Activated T-cell treated with anti-CD3 and anti-CD28 coated beads for 1 hour (primary cell): ENCODE results near the gene ARL6.
A peak's percentile ranks its signal among the peaks of the same experiment; 100 is the strongest.
"Not testable (repeated sequence)": the region's sequence is repeated elsewhere in the genome, so short reads cannot be mapped to it uniquely, and the experiment has no call there.

Experiments
- DNase-seq: peaks from one replicate; pipeline ENCODE4 v3.0.0-alpha.2; 2020; ENCODE audit warnings: low read depth

ARL6 gene

DNA sequence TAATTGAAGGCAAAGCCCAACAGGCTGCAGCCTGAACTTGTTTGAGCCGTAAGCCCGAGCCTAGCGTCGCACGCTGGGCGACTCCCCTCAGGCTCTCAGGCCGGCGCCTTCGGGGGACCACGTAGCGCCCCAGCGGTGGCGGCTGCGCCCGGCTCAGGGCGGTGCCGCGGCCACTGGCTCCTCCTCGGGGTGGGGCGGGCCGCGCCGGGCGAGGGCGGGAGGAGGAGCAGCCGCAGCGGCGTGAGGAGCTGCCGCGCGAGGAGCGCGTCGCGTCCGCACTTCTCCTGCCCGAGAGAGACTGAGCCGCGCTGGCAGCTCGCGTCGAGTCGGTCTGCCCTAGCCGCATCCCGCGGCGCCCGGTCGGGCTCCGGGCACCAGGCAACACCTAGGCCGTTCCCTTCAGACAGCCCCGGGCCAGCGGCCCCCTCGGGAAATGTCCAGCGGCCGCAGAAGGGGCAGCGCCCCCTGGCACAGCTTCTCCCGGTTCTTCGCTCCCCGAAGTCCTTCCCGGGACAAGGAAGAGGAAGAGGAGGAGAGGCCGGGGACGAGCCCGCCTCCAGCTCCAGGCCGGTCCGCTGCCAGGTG is 57.3 kb downstream of the ARL6 start, which contains the start of gene CRYBG3:
Gene CRYBG3, plus strand, starts transcription at position 238 of the 585 bp plus-strand sequence. Its CDS starts 196 bp downstream, at position 434.
- DNase-seq, result peak; percentile 73

DNA sequence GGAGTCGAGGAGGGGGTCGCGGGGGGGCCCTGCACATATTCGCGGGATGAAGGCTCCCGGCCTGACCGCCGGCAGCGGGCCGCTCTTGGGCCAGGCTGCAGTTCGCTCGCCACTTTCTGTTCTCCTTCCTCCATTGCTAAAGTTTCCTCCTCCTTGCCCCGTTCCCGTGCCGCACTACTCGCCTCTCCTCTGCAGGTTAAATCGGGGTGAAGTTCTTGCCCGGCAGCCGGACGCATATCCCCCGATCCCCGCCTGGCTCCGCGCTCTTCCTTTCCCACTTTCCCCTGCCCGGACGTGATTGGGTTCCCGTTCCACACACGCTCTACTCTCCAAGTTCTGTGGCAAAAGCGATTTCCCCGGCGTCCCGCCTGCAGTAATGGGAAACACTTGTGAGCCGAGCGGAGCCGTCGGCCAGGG is 57.8 kb downstream of the ARL6 start:
- DNase-seq, result peak; percentile 3

DNA sequence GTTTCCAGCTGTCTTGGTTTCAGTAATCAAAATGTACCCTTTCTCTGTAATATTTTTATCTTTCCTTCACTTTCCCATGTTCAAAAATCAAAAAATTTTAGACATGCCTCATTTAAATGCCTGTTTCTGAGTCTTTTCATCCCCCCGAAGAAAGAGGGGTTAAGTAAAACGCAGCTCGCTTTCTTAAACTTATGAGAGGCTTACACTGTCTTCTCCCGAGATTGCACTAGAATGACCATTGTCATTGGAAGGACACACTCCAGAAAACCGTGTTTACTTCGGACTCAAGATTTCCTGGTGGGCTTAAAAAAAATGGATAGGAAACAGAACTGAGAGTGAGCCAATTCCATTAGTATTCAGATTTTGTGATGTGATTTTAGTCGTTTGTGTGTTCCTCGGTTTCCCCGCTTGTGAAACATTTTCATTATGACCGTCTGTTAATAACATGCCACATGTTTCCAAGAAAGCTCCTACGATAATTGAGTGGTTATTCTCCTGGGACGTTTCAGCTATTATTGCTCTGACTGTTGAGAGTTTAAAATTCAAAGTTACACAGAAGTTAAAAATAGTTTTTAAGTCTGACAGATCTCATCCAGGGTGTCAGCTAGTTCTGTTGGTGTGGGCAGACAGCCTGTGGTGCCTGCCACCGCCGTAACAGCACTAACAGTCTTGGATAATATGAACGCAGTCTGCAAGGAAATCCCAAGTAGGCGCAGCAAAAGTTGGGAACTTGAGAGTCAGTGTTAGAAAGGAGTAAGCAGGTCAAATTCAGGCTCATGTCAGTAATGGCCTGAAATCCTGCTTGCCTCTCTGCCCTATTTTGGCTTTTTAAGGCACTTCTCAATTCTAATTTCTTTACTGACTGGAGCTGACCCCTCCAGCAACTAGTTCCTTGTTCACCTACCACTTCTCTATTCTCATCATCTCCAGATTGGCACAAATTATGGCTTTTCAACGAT is 58.8 kb downstream of the ARL6 start:
- no peak for DNase-seq

DNA sequence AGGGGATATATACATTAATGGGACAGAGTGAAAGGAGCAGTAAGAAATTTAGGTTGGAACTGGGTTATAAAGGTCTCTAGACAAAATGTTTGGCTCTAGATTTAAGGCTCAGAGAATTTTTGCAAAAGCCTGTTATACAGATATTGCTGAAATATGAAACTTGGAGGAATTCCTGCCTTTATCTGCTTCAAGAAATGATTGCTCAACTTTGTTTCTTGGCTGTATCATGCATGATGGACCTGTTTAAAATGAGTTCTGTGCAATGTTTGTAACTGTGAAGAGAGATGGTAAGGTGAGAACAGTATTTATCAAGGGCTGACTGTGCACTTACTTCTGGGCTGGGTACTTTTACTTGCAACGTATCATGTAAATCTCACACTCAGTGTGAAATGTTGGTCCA is 60.5 kb downstream of the ARL6 start:
- DNase-seq, result no peak

DNA sequence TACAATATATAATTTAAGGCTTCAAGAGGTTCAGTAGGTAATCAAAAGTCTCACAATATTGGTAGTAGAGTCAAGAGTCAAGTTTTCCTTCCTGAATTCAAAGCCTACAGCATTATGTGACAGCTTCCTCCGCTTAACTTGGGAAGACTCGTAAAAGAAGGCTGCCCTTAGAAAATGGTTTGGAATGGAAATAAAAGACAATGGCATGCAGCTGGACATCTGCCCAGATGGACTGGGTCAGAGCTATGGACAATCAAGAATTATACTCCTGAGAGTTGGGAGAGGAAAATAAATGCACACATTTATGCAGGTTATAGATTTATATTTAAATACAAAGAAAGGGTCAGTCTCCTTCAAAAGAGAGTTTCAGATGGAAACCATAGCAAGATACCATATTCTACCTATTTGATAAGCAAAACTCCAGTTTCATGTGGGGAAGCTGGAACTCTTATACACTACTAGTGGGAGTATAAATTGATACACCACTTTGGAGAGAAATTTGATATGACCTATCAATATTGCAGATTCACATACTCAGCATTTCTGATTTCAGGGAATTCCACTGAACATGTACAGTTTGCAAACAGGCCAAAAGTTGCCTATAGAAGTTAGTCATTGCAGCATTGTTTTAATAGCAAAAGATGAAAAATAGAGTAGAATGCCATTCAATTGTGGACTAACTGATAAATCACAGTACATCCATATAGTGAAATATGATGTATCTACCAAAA is 63.3 kb downstream of the ARL6 start:
- no peak for DNase-seq

DNA sequence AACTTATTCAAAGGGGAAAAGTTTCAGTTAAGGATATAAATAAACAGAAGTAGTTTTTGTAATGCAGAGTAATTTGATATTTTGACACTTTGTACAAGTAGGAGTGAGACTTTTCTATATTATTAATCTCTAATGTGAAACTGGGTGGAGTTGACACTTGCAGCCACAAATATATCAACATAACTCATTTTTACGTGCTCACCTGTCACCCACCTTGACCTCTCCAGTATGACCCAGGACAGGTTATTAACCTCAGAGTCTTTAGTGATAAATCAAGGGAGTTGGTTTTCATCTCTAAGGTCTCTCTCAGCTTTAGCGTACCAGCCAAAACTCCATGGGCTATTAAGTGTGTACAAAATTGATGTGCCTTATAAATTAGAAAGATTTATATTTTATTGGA is 64.6 kb downstream of the ARL6 start:
- DNase-seq, result no peak

DNA sequence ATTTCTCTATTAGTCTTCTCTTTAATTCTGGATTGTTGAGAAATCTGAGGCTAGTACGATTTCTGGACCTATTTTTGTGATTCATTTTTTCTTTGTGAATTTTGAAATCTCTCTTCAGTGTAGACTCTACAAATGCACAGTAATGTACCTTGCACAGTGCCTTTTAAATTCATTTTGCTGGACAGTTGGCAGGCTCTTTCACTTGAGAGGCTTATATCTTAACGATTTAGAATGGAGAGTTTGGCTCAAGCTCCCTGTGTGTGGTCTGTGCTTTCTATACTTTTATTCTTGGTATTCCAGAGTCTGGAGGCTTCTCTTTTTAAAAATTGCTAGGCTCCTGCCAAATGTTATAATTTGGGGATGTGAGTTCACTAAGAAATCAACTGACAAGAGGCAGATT is 66.1 kb downstream of the ARL6 start:
- no peak for DNase-seq

DNA sequence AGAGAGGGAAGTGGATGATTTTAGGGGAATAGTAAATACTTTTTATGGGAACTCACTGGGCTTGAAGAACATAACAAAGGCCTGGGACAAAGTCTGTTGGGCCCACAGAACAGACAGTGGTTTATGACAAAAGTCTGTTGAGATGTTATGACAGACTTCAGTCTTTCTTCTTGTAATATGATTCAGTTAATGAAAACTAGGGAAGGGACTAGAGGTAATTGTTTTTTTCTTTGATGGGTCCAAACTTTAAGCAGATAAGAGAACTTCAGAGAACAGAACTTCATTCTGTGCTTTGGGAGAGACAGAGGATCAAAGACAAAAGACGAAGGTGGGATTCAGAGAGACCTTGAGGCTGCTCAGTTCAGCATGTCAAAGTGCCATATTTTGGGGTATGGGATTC is 66.6 kb downstream of the ARL6 start:
- DNase-seq, result no peak

DNA sequence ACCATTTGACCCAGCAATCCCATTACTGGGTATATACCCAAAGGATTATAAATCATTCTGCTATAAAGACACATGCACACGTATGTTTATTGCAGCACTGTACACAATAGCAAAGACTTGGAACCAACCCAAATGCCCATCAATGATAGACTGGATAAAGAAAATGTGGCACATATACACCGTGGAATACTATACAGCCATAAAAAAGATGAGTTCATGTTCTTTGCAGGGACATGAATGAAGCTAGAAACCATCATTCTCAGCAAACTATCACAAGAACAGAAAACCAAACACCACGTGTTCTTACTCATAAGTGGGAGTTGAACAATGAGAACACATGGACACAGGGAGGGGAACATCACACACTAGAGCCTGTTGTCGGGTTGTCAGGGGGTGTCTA is 68.6 kb downstream of the ARL6 start:
- not testable (repeated sequence) for DNase-seq

DNA sequence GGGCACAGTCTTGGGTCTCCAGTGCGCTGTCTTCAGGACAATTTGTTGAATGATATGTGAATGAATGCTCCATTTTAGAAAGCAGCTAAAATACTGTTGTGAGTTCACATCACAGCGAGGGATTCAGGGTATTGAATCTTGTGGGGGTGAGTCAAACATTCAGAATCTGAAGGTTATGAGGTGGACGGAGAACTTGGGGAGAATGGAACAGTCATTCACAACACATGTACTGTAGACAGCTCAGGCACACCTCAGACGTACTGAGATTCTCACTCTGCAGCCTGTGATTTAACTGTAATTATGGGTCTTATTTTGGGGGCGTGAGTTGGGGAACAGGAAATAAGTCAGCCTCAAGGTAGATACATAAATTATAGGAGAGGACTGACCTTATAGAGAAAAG is 71.2 kb downstream of the ARL6 start:
- no peak for DNase-seq

DNA sequence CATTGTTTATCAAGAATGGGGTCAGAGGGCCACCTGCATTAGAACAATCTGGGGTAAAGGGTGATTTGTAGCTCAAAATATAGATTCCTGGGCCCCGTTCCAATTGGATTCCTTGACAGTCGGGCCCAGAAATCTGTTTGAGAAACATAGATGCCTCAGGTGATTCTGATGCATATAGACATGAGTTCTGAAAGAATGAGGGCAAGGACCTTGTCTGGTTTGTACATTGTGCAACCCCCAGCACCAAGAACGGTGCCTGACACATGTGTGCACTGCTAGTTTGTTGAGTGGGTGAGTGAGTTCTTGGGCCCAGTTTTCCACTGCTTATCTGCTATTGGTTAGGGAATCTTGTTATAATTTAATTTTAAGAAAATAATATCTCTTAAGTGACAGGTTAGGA is 73.8 kb downstream of the ARL6 start:
- DNase-seq, result no peak

DNA sequence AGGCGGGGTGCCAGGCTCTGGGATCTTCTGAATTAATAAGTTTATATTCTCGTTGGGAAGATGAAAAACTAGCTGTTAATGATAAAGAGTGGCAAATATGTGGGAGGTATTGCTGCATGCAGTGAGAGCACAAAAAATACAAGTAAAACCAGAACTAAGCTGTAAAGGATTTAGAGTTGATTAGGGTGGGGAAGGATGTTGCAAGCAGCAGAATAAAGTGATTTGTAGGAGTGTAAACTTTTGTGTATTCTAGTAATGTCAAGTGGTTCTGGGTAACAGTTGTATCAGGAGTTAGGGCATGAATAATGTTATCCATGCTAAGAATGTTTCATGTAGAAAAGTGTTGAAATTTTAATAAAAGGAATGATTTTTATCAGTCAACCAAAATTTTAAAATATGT is 75.4 kb downstream of the ARL6 start:
- DNase-seq, result no peak

DNA sequence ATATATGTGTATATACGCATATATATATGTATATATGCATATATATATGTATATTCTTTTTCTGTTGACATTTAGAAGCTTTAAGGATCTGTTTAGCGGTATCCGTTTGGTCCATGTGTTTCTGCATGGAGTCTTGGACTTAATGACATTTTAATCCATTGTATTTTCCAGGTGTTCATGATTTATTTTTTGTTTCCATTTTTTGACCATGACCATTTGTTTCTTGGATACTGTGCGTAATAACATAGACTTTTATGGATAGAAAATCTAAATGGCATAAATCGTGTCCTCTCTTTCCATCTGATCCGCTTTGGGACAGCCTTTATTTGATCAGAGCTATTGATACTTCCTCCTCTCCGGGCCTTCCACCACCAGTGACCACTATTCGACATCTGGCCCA is 76.7 kb downstream of the ARL6 start:
- no peak for DNase-seq

DNA sequence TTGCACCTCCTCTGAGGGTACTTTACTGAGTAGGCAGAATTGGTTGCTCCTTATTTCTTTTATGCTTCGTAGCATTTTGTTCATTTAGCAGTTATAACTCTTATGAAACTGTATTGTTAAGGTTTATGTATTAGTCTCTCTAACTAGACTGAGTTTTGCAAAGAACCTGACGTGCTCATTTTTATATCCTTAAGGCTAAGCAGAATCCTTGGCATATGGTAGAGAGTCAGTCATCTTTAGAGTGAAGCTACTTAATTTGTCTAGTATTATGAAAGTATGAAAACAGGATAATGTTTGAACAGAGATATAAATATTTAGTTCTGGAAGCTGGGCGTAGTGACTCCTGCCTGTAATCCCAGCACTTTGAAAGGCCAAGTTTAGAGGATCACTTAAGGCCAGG is 77.4 kb downstream of the ARL6 start:
- DNase-seq, result no peak

DNA sequence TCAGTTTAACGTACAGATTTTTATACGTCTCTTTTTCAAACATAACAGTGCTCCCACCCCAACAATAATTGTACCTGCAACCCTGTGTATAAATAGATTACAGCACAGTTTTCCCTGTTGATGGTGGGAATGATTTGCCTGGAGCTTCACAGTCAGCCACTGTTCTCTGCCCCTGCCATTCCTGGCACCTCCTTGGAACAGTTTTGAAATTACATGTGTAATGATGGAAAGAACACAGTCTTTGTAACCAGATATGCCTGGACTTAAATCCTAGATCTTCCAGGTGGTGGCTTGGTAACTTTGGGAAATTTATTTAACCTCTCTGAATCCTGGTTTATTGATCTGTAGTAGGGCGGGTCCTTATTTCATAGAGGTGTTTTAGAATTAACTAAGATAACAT is 84.2 kb downstream of the ARL6 start:
- no peak for DNase-seq
